ENCODE results near the gene UPK3B.
"Not testable (repeated sequence)": the region's sequence is repeated elsewhere in the genome, so short reads cannot be mapped to it uniquely, and the experiment has no call there.

The UPK3B gene

DNA sequence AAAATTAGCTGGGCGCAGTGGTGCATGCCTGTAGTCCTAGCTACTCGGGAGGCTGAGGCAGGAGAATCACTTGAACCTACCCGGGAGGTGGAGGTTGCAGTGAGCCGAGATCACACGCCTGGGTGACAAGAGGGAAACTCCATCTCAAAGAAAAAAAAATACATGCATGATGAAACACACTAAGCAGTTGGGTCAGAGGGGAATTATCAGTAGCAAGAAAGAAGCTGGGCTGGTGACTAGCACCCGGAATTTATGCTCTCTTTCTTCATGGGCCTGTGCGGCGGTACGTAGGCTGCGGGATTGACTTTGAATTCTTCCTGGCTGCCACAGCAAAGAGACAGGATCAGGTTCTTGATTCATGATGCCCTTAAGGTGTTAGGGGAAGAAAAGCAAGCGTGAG lies 30.7 kb upstream of the UPK3B start:
- not testable (repeated sequence) for H3K14ac ChIP-seq (ENCODE audit: low read length); H3K27me3 ChIP-seq (ENCODE audit: control insufficient read depth in 3 of 3, insufficient read depth in 3 of 3, low read depth in 1 of 3, low read length in 3 of 3); H3K4me1 ChIP-seq (ENCODE audit: control insufficient read depth in 2 of 2, insufficient read depth in 1 of 2, low read depth in 1 of 2, low read length in 2 of 2); H3K4me3 ChIP-seq (ENCODE audit: low read length in 2 of 2); H3K79me1 ChIP-seq (ENCODE audit: low read depth, low read length); H2BK120ac ChIP-seq (ENCODE audit: low read depth, low read length); H4K91ac ChIP-seq (ENCODE audit: low read depth, low read length, poor library complexity); H3K4ac ChIP-seq (ENCODE audit: low read length); H2AFZ ChIP-seq (ENCODE audit: low read length); H3K27ac ChIP-seq (replicated peaks; ENCODE audit: low read length); H3K18ac ChIP-seq (ENCODE audit: low read length); H3K9ac ChIP-seq (ENCODE audit: low read depth, low read length, poor library complexity); DNase-seq (ENCODE audit: low spot score); H3K36me3 ChIP-seq (replicated peaks in 1 of 2; ENCODE audit: control insufficient read depth in 2 of 2, insufficient read depth in 2 of 2, low read length in 2 of 2); H2BK12ac ChIP-seq (ENCODE audit: low read length); H3K23ac ChIP-seq (ENCODE audit: low read depth, low read length, poor library complexity); H4K8ac ChIP-seq (ENCODE audit: low read depth, low read length); H2AK5ac ChIP-seq (ENCODE audit: low read depth, low read length); H2BK5ac ChIP-seq (ENCODE audit: low read length); H3K9me3 ChIP-seq (replicated peaks in 1 of 2; ENCODE audit: control insufficient read depth in 2 of 2, insufficient read depth in 1 of 2, low read depth in 1 of 2, low read length in 2 of 2); H3K4me2 ChIP-seq (ENCODE audit: insufficient read depth, low read length, poor library complexity, severe bottlenecking); H2BK15ac ChIP-seq (ENCODE audit: low read length)
- WGBS, 2 donors (ENCODE audit: extremely low coverage in 2 of 2, insufficient read length in 2 of 2, insufficient replicate concordance in 1 of 2), result no CpG with 5 or more reads among the region's 11 CpGs

DNA sequence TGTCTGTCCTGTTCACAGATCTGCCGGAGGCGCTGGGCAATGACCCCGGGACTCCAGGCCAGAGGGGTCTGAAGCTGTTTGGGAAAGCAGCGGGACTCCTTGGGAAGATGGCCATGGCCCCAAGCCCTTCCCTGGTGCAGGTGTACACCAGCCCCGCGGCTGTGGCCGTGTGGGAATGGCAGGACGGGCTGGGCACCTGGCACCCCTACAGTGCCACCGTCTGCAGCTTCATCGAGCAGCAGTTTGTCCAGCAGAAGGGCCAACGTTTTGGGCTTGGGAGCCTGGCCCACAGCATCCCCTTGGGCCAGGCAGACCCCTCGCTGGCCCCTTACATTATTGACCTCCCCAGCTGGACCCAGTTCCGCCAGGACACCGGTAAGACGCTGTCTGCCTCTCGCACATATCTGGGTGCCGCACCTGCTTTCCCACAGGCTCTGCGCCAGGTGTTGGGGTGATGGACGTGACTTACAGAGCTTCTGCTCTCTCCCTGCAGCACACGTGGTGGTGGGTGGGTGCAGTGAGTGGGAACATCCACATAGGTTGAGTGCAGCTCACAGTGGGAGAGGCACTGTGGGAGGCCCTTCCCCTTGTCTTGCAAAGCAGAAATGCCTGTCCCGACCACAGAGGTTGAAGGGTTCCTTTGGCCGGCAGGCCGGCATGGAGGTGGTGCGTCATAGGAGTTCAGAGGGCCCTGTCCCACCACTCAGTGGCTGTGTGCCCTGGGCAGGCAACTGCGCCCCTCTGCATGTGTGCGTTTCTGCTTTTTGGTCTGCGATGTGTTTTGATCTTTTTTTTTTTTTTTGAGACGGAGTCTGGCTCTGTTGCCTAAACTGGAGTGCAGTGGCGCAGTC lies 29.7 kb upstream of the UPK3B start:
- DNase-seq (ENCODE audit: low spot score); H3K4me3 ChIP-seq (ENCODE audit: low read length in 2 of 2); H4K91ac ChIP-seq (ENCODE audit: low read depth, low read length, poor library complexity); H3K79me1 ChIP-seq (ENCODE audit: low read depth, low read length); H2AFZ ChIP-seq (ENCODE audit: low read length); H2BK5ac ChIP-seq (ENCODE audit: low read length); H2BK15ac ChIP-seq (ENCODE audit: low read length); H2BK120ac ChIP-seq (ENCODE audit: low read depth, low read length); H3K27ac ChIP-seq (replicated peaks; ENCODE audit: low read length); H3K9ac ChIP-seq (ENCODE audit: low read depth, low read length, poor library complexity); H2AK5ac ChIP-seq (ENCODE audit: low read depth, low read length); H3K14ac ChIP-seq (ENCODE audit: low read length); H3K4me2 ChIP-seq (ENCODE audit: insufficient read depth, low read length, poor library complexity, severe bottlenecking); H3K23ac ChIP-seq (ENCODE audit: low read depth, low read length, poor library complexity); H3K4ac ChIP-seq (ENCODE audit: low read length); H3K18ac ChIP-seq (ENCODE audit: low read length); H3K9me3 ChIP-seq (replicated peaks in 1 of 2; ENCODE audit: control insufficient read depth in 2 of 2, insufficient read depth in 1 of 2, low read depth in 1 of 2, low read length in 2 of 2); H3K36me3 ChIP-seq (replicated peaks in 1 of 2; ENCODE audit: control insufficient read depth in 2 of 2, insufficient read depth in 2 of 2, low read length in 2 of 2); H4K8ac ChIP-seq (ENCODE audit: low read depth, low read length); H2BK12ac ChIP-seq (ENCODE audit: low read length); H3K4me1 ChIP-seq (ENCODE audit: control insufficient read depth in 2 of 2, insufficient read depth in 1 of 2, low read depth in 1 of 2, low read length in 2 of 2); H3K27me3 ChIP-seq (ENCODE audit: control insufficient read depth in 3 of 3, insufficient read depth in 3 of 3, low read depth in 1 of 3, low read length in 3 of 3): not testable (repeated sequence)
- whole genome bisulfite sequencing, 2 donors (ENCODE audit: extremely low coverage in 2 of 2, insufficient read length in 2 of 2, insufficient replicate concordance in 1 of 2), result no CpG with 5 or more reads among the region's 29 CpGs

DNA sequence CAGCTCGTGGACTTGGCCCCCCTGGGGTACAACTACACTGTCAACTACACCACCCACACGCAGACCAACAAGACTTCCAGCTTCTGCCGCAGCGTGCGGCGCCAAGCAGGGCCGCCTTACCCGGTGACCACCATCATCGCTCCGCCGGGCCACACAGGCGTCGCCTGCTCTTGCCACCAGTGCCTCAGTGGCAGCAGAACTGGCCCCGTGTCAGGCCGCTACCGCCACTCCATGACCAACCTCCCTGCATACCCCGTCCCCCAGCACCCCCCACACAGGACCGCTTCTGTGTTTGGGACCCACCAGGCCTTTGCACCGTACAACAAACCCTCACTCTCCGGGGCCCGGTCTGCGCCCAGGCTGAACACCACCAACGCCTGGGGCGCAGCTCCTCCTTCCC lies 27.7 kb upstream of the UPK3B start:
- not testable (repeated sequence) for H3K14ac ChIP-seq (ENCODE audit: low read length); H2BK120ac ChIP-seq (ENCODE audit: low read depth, low read length); H2BK15ac ChIP-seq (ENCODE audit: low read length); H2AFZ ChIP-seq (ENCODE audit: low read length); H3K79me1 ChIP-seq (ENCODE audit: low read depth, low read length); H2AK5ac ChIP-seq (ENCODE audit: low read depth, low read length); H2BK12ac ChIP-seq (ENCODE audit: low read length); H3K4me2 ChIP-seq (ENCODE audit: insufficient read depth, low read length, poor library complexity, severe bottlenecking); DNase-seq (ENCODE audit: low spot score); H3K18ac ChIP-seq (ENCODE audit: low read length); H3K27me3 ChIP-seq (ENCODE audit: control insufficient read depth in 3 of 3, insufficient read depth in 3 of 3, low read depth in 1 of 3, low read length in 3 of 3); H3K4me3 ChIP-seq (ENCODE audit: low read length in 2 of 2); H2BK5ac ChIP-seq (ENCODE audit: low read length); H3K27ac ChIP-seq (replicated peaks; ENCODE audit: low read length); H4K8ac ChIP-seq (ENCODE audit: low read depth, low read length); H3K9ac ChIP-seq (ENCODE audit: low read depth, low read length, poor library complexity); H3K9me3 ChIP-seq (replicated peaks in 1 of 2; ENCODE audit: control insufficient read depth in 2 of 2, insufficient read depth in 1 of 2, low read depth in 1 of 2, low read length in 2 of 2); H3K36me3 ChIP-seq (replicated peaks in 1 of 2; ENCODE audit: control insufficient read depth in 2 of 2, insufficient read depth in 2 of 2, low read length in 2 of 2); H3K4ac ChIP-seq (ENCODE audit: low read length); H3K23ac ChIP-seq (ENCODE audit: low read depth, low read length, poor library complexity); H4K91ac ChIP-seq (ENCODE audit: low read depth, low read length, poor library complexity); H3K4me1 ChIP-seq (ENCODE audit: control insufficient read depth in 2 of 2, insufficient read depth in 1 of 2, low read depth in 1 of 2, low read length in 2 of 2)
- no CpG with 5 or more reads among the region's 24 CpGs for WGBS, 2 donors (ENCODE audit: extremely low coverage in 2 of 2, insufficient read length in 2 of 2, insufficient replicate concordance in 1 of 2)

DNA sequence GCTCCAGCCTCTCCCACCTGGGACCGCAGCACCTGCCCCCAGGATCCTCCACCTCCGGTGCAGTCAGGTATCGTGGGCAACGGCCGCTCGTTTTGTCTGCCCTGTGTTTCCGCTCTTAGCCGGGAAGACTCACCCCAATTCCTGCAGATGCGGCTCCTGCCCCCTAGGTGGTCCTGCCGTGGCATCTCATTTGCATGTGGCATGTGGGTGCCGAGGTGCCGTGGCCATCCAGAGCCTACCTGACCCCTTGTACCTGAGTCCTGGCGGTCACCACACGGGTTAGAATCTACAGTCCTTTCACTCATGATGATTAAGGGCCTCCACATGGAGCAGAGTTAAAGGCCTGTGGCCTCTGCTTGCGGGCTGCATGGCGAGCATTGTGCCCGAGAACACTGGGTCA lies 27.3 kb upstream of the UPK3B start:
- not testable (repeated sequence) for H2BK120ac ChIP-seq (ENCODE audit: low read depth, low read length); H3K79me1 ChIP-seq (ENCODE audit: low read depth, low read length); H3K27ac ChIP-seq (replicated peaks; ENCODE audit: low read length); H3K4me3 ChIP-seq (ENCODE audit: low read length in 2 of 2); H2BK15ac ChIP-seq (ENCODE audit: low read length); H2AFZ ChIP-seq (ENCODE audit: low read length); DNase-seq (ENCODE audit: low spot score); H3K18ac ChIP-seq (ENCODE audit: low read length); H3K36me3 ChIP-seq (replicated peaks in 1 of 2; ENCODE audit: control insufficient read depth in 2 of 2, insufficient read depth in 2 of 2, low read length in 2 of 2); H2BK5ac ChIP-seq (ENCODE audit: low read length); H3K4me1 ChIP-seq (ENCODE audit: control insufficient read depth in 2 of 2, insufficient read depth in 1 of 2, low read depth in 1 of 2, low read length in 2 of 2); H4K91ac ChIP-seq (ENCODE audit: low read depth, low read length, poor library complexity); H3K4me2 ChIP-seq (ENCODE audit: insufficient read depth, low read length, poor library complexity, severe bottlenecking); H3K4ac ChIP-seq (ENCODE audit: low read length); H3K9ac ChIP-seq (ENCODE audit: low read depth, low read length, poor library complexity); H2BK12ac ChIP-seq (ENCODE audit: low read length); H3K9me3 ChIP-seq (replicated peaks in 1 of 2; ENCODE audit: control insufficient read depth in 2 of 2, insufficient read depth in 1 of 2, low read depth in 1 of 2, low read length in 2 of 2); H3K14ac ChIP-seq (ENCODE audit: low read length); H3K27me3 ChIP-seq (ENCODE audit: control insufficient read depth in 3 of 3, insufficient read depth in 3 of 3, low read depth in 1 of 3, low read length in 3 of 3); H4K8ac ChIP-seq (ENCODE audit: low read depth, low read length); H2AK5ac ChIP-seq (ENCODE audit: low read depth, low read length); H3K23ac ChIP-seq (ENCODE audit: low read depth, low read length, poor library complexity)
- no CpG with 5 or more reads among the region's 17 CpGs for WGBS, 2 donors (ENCODE audit: extremely low coverage in 2 of 2, insufficient read length in 2 of 2, insufficient replicate concordance in 1 of 2)

All from neuronal stem cell (in vitro differentiated cells).